Midbrain (tissue), 1 donor: ENCODE results near the gene NKX2-2.

Experiments
- DNase-seq: peaks from one replicate; lab custom pipeline; 2025; lab: John Stamatoyannopoulos, UW

NKX2-2 gene

GRCh38 chr20:21521596-21522480 is 8.0 kb upstream of the NKX2-2 start:
- DNase-seq: no peak

GRCh38 chr20:21520702-21521595 is 7.1 kb upstream of the NKX2-2 start:
- DNase-seq: peak; percentile 74

- no peak for DNase-seq
Observed at GRCh38 chr20:21519136-21519584, 5.3 kb upstream of the NKX2-2 start.

GRCh38 chr20:21518292-21518991 is 4.6 kb upstream of the NKX2-2 start:
- DNase-seq: no peak

- DNase-seq: no peak
Observed at GRCh38 chr20:21517566-21518277, 3.9 kb upstream of the NKX2-2 start.

- DNase-seq: no peak
Observed at GRCh38 chr20:21516861-21517565, 3.1 kb upstream of the NKX2-2 start.

GRCh38 chr20:21516180-21516567 is 2.3 kb upstream of the NKX2-2 start:
- no peak for DNase-seq

- DNase-seq: peak; percentile 48
Observed at GRCh38 chr20:21515300-21516179, 1.7 kb upstream of the NKX2-2 start.

- peak; percentile 55 for DNase-seq
Observed at GRCh38 chr20:21514553-21515251, 838 bp upstream of the NKX2-2 start.

GRCh38 chr20:21513181-21513663 is 642 bp downstream of the NKX2-2 start:
- peak; percentile 57 for DNase-seq

- peak; percentile 57 for DNase-seq
Observed at GRCh38 chr20:21512634-21513180, 1.2 kb downstream of the NKX2-2 start.

- DNase-seq: peak; percentile 35
Observed at GRCh38 chr20:21511850-21512633, 1.8 kb downstream of the NKX2-2 start.

GRCh38 chr20:21511485-21511849 is 2.4 kb downstream of the NKX2-2 start:
- no peak for DNase-seq

GRCh38 chr20:21510414-21511384 is 3.2 kb downstream of the NKX2-2 start:
- DNase-seq: no peak

GRCh38 chr20:21509597-21510371 is 4.1 kb downstream of the NKX2-2 start:
- peak; percentile 45 for DNase-seq

- DNase-seq: no peak
Observed at GRCh38 chr20:21509079-21509596, 4.7 kb downstream of the NKX2-2 start.
